ENCODE data around the gene NSUN4.

DNA sequence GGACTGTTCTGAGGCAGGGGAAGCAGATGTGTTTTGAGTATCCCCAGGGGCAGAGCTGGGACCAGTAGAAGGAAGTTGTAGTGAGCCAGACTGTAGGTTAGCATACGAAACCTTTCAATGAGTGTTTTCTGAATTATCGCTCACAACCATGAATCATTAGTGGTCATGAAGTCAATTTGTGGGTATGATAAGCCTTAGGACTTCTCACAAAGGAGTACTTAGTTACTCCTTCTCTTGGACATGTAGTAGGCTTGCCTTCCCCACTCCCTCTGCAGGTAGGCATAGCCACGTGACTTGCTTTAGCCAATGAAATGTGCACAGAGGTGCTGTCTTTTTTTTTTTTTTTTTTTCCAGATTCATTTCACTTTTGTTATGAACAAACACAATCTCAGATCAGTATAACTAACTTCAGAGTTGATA is 29.6 kb downstream of the NSUN4 start:
- TF ChIP-seq POLR2AphosphoS5 (IDR thresholded peaks at IDR 0.05; ENCODE audit: low read depth, low read length) (no peak), SIN3A (IDR thresholded peaks at IDR 0.05; ENCODE audit: borderline replicate concordance, insufficient read depth, low read length) (no peak), FOXP2 (optimal IDR thresholded peaks at IDR 0.05; ENCODE audit: borderline replicate concordance, extremely low read depth, extremely low read length, insufficient read depth) (no peak)
- TF ChIP-seq, protein P1, sequence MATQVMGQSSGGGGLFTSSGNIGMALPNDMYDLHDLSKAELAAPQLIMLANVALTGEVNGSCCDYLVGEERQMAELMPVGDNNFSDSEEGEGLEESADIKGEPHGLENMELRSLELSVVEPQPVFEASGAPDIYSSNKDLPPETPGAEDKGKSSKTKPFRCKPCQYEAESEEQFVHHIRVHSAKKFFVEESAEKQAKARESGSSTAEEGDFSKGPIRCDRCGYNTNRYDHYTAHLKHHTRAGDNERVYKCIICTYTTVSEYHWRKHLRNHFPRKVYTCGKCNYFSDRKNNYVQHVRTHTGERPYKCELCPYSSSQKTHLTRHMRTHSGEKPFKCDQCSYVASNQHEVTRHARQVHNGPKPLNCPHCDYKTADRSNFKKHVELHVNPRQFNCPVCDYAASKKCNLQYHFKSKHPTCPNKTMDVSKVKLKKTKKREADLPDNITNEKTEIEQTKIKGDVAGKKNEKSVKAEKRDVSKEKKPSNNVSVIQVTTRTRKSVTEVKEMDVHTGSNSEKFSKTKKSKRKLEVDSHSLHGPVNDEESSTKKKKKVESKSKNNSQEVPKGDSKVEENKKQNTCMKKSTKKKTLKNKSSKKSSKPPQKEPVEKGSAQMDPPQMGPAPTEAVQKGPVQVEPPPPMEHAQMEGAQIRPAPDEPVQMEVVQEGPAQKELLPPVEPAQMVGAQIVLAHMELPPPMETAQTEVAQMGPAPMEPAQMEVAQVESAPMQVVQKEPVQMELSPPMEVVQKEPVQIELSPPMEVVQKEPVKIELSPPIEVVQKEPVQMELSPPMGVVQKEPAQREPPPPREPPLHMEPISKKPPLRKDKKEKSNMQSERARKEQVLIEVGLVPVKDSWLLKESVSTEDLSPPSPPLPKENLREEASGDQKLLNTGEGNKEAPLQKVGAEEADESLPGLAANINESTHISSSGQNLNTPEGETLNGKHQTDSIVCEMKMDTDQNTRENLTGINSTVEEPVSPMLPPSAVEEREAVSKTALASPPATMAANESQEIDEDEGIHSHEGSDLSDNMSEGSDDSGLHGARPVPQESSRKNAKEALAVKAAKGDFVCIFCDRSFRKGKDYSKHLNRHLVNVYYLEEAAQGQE (IDR thresholded peaks at IDR 0.05; ENCODE audit: insufficient read depth in 1 of 2, low read depth in 2 of 2, low read length in 2 of 2), result no peak
